H9 (cell line): ENCODE data around the gene CFI. TPM values are rescaled to one million over a fixed set of nuclear protein-coding genes. Genes with fewer than 3 reads are reported as not detected.

ENCODE experiments used
- DNase-seq: peaks from one replicate; pipeline ENCODE4 v3.0.0-alpha.2; 2017
- H2AFZ ChIP-seq: one replicate; pipeline ENCODE4 v1.6.1; 2013; ENCODE audit warnings: mild to moderate bottlenecking, low read length, control low read depth, moderate library complexity
- H2AK5ac ChIP-seq: 2 replicates; pipeline ENCODE4 v1.6.1; 2013; ENCODE audit warnings: low read length, control low read depth, mixed read lengths; ENCODE audit not compliant: insufficient read length
- H2BK120ac ChIP-seq: one replicate; pipeline ENCODE4 v1.6.1; 2013; ENCODE audit warnings: low read depth, mild to moderate bottlenecking, low read length, control low read depth, inconsistent platforms; ENCODE audit not compliant: poor library complexity, severe bottlenecking
- H2BK12ac ChIP-seq: 2 replicates; pipeline ENCODE4 v1.6.1; 2013; ENCODE audit warnings: low read length, control low read depth, mixed read lengths, low read depth; ENCODE audit not compliant: insufficient read length
- H2BK15ac ChIP-seq: 2 replicates; pipeline ENCODE4 v1.6.1; 2013; ENCODE audit warnings: low read depth, low read length, control low read depth
- H2BK20ac ChIP-seq: one replicate; pipeline ENCODE4 v1.6.1; 2013; ENCODE audit warnings: low read depth, mild to moderate bottlenecking, low read length, control low read depth, inconsistent platforms; ENCODE audit not compliant: poor library complexity, severe bottlenecking
- H2BK5ac ChIP-seq: 2 replicates; pipeline ENCODE4 v1.6.1; 2013; ENCODE audit warnings: low read length, control low read depth, mixed read lengths; ENCODE audit not compliant: insufficient read length
- H3K14ac ChIP-seq: 2 replicates; pipeline ENCODE4 v1.6.1; 2013; ENCODE audit warnings: low read length, control low read depth; ENCODE audit not compliant: insufficient read depth
- H3K18ac ChIP-seq: 2 replicates; pipeline ENCODE4 v1.6.1; 2013; ENCODE audit warnings: low read depth, mild to moderate bottlenecking, mixed read lengths, low read length, control low read depth; ENCODE audit not compliant: insufficient read length
- H3K23ac ChIP-seq: 2 replicates; pipeline ENCODE4 v1.6.1; 2013; ENCODE audit warnings: low read length, control low read depth, mixed read lengths, low read depth; ENCODE audit not compliant: insufficient read length
- H3K23me2 ChIP-seq: 2 replicates; pipeline ENCODE4 v1.6.1; 2013; ENCODE audit warnings: low read depth, mild to moderate bottlenecking, mixed read lengths, low read length, control low read depth; ENCODE audit not compliant: insufficient read length, poor library complexity, severe bottlenecking
- H3K27ac ChIP-seq: 2 replicates; pipeline ENCODE4 v1.5.1; 2013; ENCODE audit warnings: low read length, control low read depth, mixed read lengths, low read depth; ENCODE audit not compliant: insufficient read length
- H3K27me3 ChIP-seq: 2 replicates; pipeline ENCODE4 v1.6.1; 2013; ENCODE audit warnings: low read length, control low read depth, inconsistent platforms; ENCODE audit not compliant: insufficient read depth
- H3K4ac ChIP-seq: 2 replicates; pipeline ENCODE4 v1.6.1; 2013; ENCODE audit warnings: low read depth, mild to moderate bottlenecking, control low read depth, inconsistent platforms, low read length, moderate library complexity
- H3K4me1 ChIP-seq: 2 replicates; pipeline ENCODE4 v1.6.1; 2013; ENCODE audit warnings: low read length, control low read depth, inconsistent platforms; ENCODE audit not compliant: insufficient read depth
- H3K4me2 ChIP-seq: 2 replicates; pipeline ENCODE4 v1.6.1; 2013; ENCODE audit warnings: low read length, control low read depth, mixed read lengths; ENCODE audit not compliant: insufficient read length, insufficient read depth
- H3K56ac ChIP-seq: 2 replicates; pipeline ENCODE4 v1.6.1; 2013; ENCODE audit warnings: low read depth, mild to moderate bottlenecking, mixed read lengths, low read length, control low read depth; ENCODE audit not compliant: insufficient read length
- H3K79me1 ChIP-seq: 2 replicates; pipeline ENCODE4 v1.6.1; 2013; ENCODE audit warnings: low read depth, mild to moderate bottlenecking, moderate library complexity, low read length, control low read depth, inconsistent platforms; ENCODE audit not compliant: insufficient read depth, poor library complexity, severe bottlenecking
- H3K79me2 ChIP-seq: 2 replicates; pipeline ENCODE4 v1.6.1; 2013; ENCODE audit warnings: low read length, control low read depth, inconsistent platforms; ENCODE audit not compliant: insufficient read depth
- H3K9ac ChIP-seq: 2 replicates; pipeline ENCODE4 v1.6.1; 2013; ENCODE audit warnings: low read length, control low read depth, mixed read lengths; ENCODE audit not compliant: insufficient read length; ENCODE audit errors: extremely low read depth
- H3K9me3 ChIP-seq: one replicate; pipeline ENCODE4 v1.6.1; 2013; ENCODE audit warnings: low read depth, low read length, inconsistent platforms; ENCODE audit not compliant: control insufficient read depth
- H3T11ph ChIP-seq: one replicate; pipeline ENCODE4 v1.6.1; 2013; ENCODE audit warnings: mild to moderate bottlenecking, low read length, control low read depth, inconsistent platforms
- H4K20me1 ChIP-seq: one replicate; pipeline ENCODE4 v1.6.1; 2013; ENCODE audit not compliant: control insufficient read depth, insufficient read length, insufficient read depth
- H4K5ac ChIP-seq: 2 replicates; pipeline ENCODE4 v1.6.1; 2013; ENCODE audit warnings: low read depth, mild to moderate bottlenecking, mixed read lengths, low read length, control low read depth; ENCODE audit not compliant: insufficient read length
- H4K8ac ChIP-seq: replicated peaks from 2 replicates; pipeline ENCODE4 v1.6.1; 2013; ENCODE audit warnings: low read length, control low read depth, mixed read lengths, low read depth; ENCODE audit not compliant: insufficient read length
- H4K91ac ChIP-seq: 2 replicates; pipeline ENCODE4 v1.6.1; 2013; ENCODE audit warnings: low read depth, mild to moderate bottlenecking, moderate library complexity, mixed read lengths, low read length, control low read depth; ENCODE audit not compliant: insufficient read length
- H3K27ac Mint-ChIP-seq, 3 experiments: 2 replicates in 2 of 3; 3 replicates in 1 of 3; pipeline ENCODE4 v1.8.0; 2020 to 2021; ENCODE audit warnings: mixed read lengths in 3 of 3, mild to moderate bottlenecking in 1 of 3, moderate library complexity in 1 of 3
- H3K27me3 Mint-ChIP-seq: 2 replicates; pipeline ENCODE4 v1.8.0; 2021; ENCODE audit warnings: low read depth, mild to moderate bottlenecking, moderate library complexity, mixed read lengths
- H3K36me3 Mint-ChIP-seq, 3 experiments: 2 replicates in 2 of 3; 3 replicates in 1 of 3; pipeline ENCODE4 v1.8.0; 2020 to 2021; ENCODE audit warnings: low read depth in 3 of 3, mixed read lengths in 3 of 3; ENCODE audit not compliant: insufficient read depth in 1 of 3
- H3K4me1 Mint-ChIP-seq, 2 experiments: 2 replicates each; pipeline ENCODE4 v1.8.0; 2020; ENCODE audit warnings: mixed read lengths in 2 of 2
- H3K4me3 Mint-ChIP-seq, 2 experiments: 2 replicates in 1 of 2; 3 replicates in 1 of 2; pipeline ENCODE4 v1.8.0; 2020 to 2021; ENCODE audit warnings: mild to moderate bottlenecking in 2 of 2, mixed read lengths in 2 of 2, moderate library complexity in 1 of 2
- H3K9me3 Mint-ChIP-seq, 2 experiments: 2 replicates in 1 of 2; 3 replicates in 1 of 2; pipeline ENCODE4 v1.8.0; 2020; ENCODE audit warnings: mild to moderate bottlenecking in 2 of 2, mixed read lengths in 2 of 2, moderate library complexity in 1 of 2
- CTCF ChIP-seq: fragments of 200-600 bp; sonication (generic); conservative IDR thresholded peaks from 3 replicates; pipeline ENCODE4 v1.8.0; 2021; ENCODE audit warnings: antibody characterized with exemption, mild to moderate bottlenecking
- WGBS: extraction: QIAGEN DNeasy Blood & Tissue Kit; methylation state at CpG from one replicate; pipeline ENCODE4 v1.1.7; 2013; ENCODE audit warnings: missing lambda C conversion rate, low lambda C conversion rate, mixed read lengths; ENCODE audit not compliant: insufficient read length; ENCODE audit errors: extremely low coverage; 5-methylcytosine and 5-hydroxymethylcytosine counted together
- total RNA-seq: library from RNA; stranded (reverse); gene quantifications from 2 replicates; pipeline ENCODE4 v1.2.1, GENCODE V29; 2021

CFI gene
- total RNA-seq, 1 experiment from 2014 or later: not detected

GRCh38 chr4:109723110-109723509, 78.7 kb downstream of the CFI start:
- Histone ChIP-seq H3K79me2 (peaks cover 17% of the 10 kb centered on the region; the same call in 1 of the 2 replicates), H3K27me3 (no peaks in the 10 kb centered on the region), H2AK5ac (no peak overlapping the region), H3K56ac (no peak overlapping the region), H3K79me1 (no peaks in the 10 kb centered on the region), H3K4me2 (no peak overlapping the region), H4K20me1 (no peaks in the 10 kb centered on the region), H4K5ac (no peak overlapping the region), H4K91ac (no peak overlapping the region), H2BK5ac (no peak overlapping the region), H3K9me3 (no peaks in the 10 kb centered on the region), H2AFZ (no peak overlapping the region), H3T11ph (no peak overlapping the region), H3K18ac (no peak overlapping the region), H3K4me1 (no peaks in the 10 kb centered on the region), H2BK120ac (no peak overlapping the region), H3K9ac (no peak overlapping the region), H3K4ac (no peak overlapping the region), H3K27ac (no peak overlapping the region), H4K8ac (no peak overlapping the region), H2BK20ac (no peak overlapping the region), H3K23me2 (no peaks in the 10 kb centered on the region), H3K23ac (no peak overlapping the region), H2BK15ac (no peak overlapping the region), H2BK12ac (no peak overlapping the region), H3K14ac (no peak overlapping the region)
- no peak overlapping the region for H3K27ac Mint-ChIP-seq
- H3K4me3 Mint-ChIP-seq: no peak overlapping the region
- H3K4me1 Mint-ChIP-seq: peaks cover 4 to 6% of the 10 kb centered on the region in 2 experiments
- H3K9me3 Mint-ChIP-seq: no peaks in the 10 kb centered on the region
- no peak for TF ChIP-seq CTCF
- peaks cover 12 to 27% (median 24%) of the 10 kb centered on the region in 3 experiments; a peak in 6 of 7 replicates for H3K36me3 Mint-ChIP-seq
- H3K27me3 Mint-ChIP-seq: no peaks in the 10 kb centered on the region
- WGBS: no CpG with 5 or more reads among the region's 2 CpGs
- DNase-seq: no peak
